ENCODE results near the gene COG1. TPM values are rescaled to one million over a fixed set of nuclear protein-coding genes. Genes with fewer than 3 reads are reported as not detected.
A peak's percentile ranks its signal among the peaks of the same experiment; 100 is the strongest.

The COG1 gene
- total and polyA plus RNA-seq, 2 of the 8 experiments (the other 6 are each of a cell fraction or from before 2014, with no cell fraction given): 11.0 to 19.5 TPM

DNA sequence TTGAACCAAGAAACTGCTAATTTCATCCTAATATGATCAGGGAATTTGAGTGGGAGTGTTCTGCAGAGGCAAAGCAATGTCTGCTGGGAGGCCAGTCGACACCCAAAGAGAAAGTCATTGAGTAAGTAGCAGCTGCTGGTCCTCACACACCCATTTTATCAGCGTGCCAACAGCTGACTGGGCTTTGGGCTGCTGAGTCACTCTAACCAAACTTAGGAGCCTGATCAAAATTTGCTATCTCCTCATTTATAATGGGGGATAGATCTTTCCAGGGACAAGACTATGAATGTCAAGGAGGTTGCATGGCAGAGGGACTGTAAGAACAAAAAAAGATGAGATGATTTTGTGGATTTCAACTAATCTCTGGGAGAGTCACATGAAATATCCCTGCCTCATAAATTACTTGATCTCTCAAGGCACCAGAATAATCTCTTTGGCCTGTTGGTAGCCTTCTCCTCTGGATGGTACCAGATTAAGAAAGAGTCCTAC, 35.9 kb downstream of the COG1 start:
- Histone ChIP-seq H4K8ac (ENCODE audit: extremely low read depth, insufficient read depth, low read length) (no peak overlapping the region), H3K27me3 (replicated peaks in 1 of 4; ENCODE audit: control insufficient read depth in 3 of 4, extremely low read depth in 1 of 4, insufficient read depth in 3 of 4, low read length in 3 of 4) (no peaks in the 10 kb centered on the region), H3K23ac (ENCODE audit: insufficient read length) (no peak overlapping the region), H3K4me2 (ENCODE audit: insufficient read depth in 1 of 2, low read depth in 2 of 2, low read length in 2 of 2) (no peak overlapping the region), H2AFZ (ENCODE audit: low read length) (no peak overlapping the region), H3K4me1 (replicated peaks in 1 of 4; ENCODE audit: control insufficient read depth in 3 of 4, insufficient read depth in 4 of 4, low read length in 3 of 4) (peaks cover 2 to 14% (median 6%) of the 10 kb centered on the region in 4 experiments), H3K23me2 (ENCODE audit: low read depth, low read length) (peaks cover 6% of the 10 kb centered on the region), H3K27ac (ENCODE audit: low read depth, low read length) (no peak overlapping the region), H2BK12ac (ENCODE audit: low read depth, low read length) (no peak overlapping the region), H4K5ac (ENCODE audit: insufficient read length, low read depth, low read length) (no peak overlapping the region), H2AK5ac (ENCODE audit: low read depth, low read length) (no peak overlapping the region), H3K4me3 (ENCODE audit: extremely low read depth in 1 of 4, insufficient read depth in 2 of 4, low read depth in 3 of 4, low read length in 4 of 4) (no peak overlapping the region), H3K18ac (ENCODE audit: extremely low read depth, low read length) (no peak overlapping the region), H2BK15ac (ENCODE audit: low read length) (no peak overlapping the region), H3K9ac (replicated peaks in 1 of 4; ENCODE audit: extremely low read depth in 1 of 4, low read depth in 3 of 4, low read length in 3 of 4) (no peak overlapping the region), H3K9me3 (ENCODE audit: insufficient read depth in 2 of 2, low read depth in 1 of 2, low read length in 1 of 2) (no peaks in the 10 kb centered on the region), H4K91ac (replicated peaks; ENCODE audit: insufficient read length, low read length) (no peak overlapping the region), H3K79me2 (ENCODE audit: control insufficient read depth in 1 of 2, insufficient read depth in 2 of 2, low read length in 2 of 2) (peaks cover 13 to 84% of the 10 kb centered on the region in 2 experiments), H2BK120ac (replicated peaks; ENCODE audit: low read depth, low read length) (no peak overlapping the region), H3K14ac (ENCODE audit: insufficient read length) (no peak overlapping the region), H4K20me1 (replicated peaks in 1 of 2; ENCODE audit: control insufficient read depth in 1 of 2, insufficient read depth in 2 of 2, low read length in 2 of 2) (peaks cover 2 to 8% of the 10 kb centered on the region in 2 experiments), H3K4ac (replicated peaks; ENCODE audit: insufficient read length, low read depth, low read length) (no peak overlapping the region), H3K79me1 (ENCODE audit: low read depth, low read length) (peaks cover 7% of the 10 kb centered on the region), H2BK5ac (ENCODE audit: low read depth, low read length) (no peak overlapping the region), H3K56ac (replicated peaks; ENCODE audit: insufficient read length, low read depth, low read length) (no peak overlapping the region), H3K36me3 (ENCODE audit: control insufficient read depth in 2 of 4, insufficient read depth in 4 of 4, low read length in 3 of 4) (peaks cover 0 to 3% (median 0%) of the 10 kb centered on the region in 4 experiments; a peak in 1 of 8 replicates), H2BK20ac (ENCODE audit: low read length) (no peak overlapping the region)
- TF ChIP-seq SIN3A (conservative IDR thresholded peaks at IDR 0.05 in 1 of 2, IDR thresholded peaks at IDR 0.05 in 1 of 2; ENCODE audit: low read depth in 1 of 2, low read length in 2 of 2) (0 out of 4 replicates have a peak, but pooled peaks of 1 of the 2 experiments have one; percentile 24), MAFK (IDR thresholded peaks at IDR 0.05; ENCODE audit: low read depth, low read length) (peak; percentile 67; the same call in 1 of the 2 replicates), BACH1 (IDR thresholded peaks at IDR 0.05; ENCODE audit: low read length) (peak; percentile 92), BRCA1 (IDR thresholded peaks at IDR 0.05; ENCODE audit: low read depth, low read length) (no peak)
- no peak for FAIRE-seq
- ChIA-PET CTCF (ENCODE audit: partially characterized antibody) (interaction anchor here (1.0 to 2.2 kb wide), 10 partner anchors 9 to 502 kb away, joined by 3 to 7 read pairs (median 4); no protein-coding TSS in a partner anchor), POLR2A (ENCODE audit: partially characterized antibody) (interaction anchor here (1.2 to 2.3 kb wide), 2 partner anchors 12 to 22 kb away, joined by 4 to 13 read pairs; no protein-coding TSS in a partner anchor)
- WGBS, 2 experiments (ENCODE audit: extremely low coverage in 1 of 2, insufficient coverage in 1 of 2, insufficient read length in 1 of 2, insufficient replicate concordance in 2 of 2, low coverage in 1 of 2, low lambda C conversion rate in 2 of 2, missing lambda C conversion rate in 1 of 2): 55% methylated on average over 2 of the region's 2 CpGs; no CpG with 5 or more reads in 1 of the 2 experiments
- no peak for DNase-seq (ENCODE audit: low read depth in 1 of 2, low spot score in 2 of 2)
